NCI-H2081 (cell line): ENCODE measurements around the gene ENTPD6.
"Not testable (repeated sequence)": the region's sequence is repeated elsewhere in the genome, so short reads cannot be mapped to it uniquely, and the experiment has no call there.

Source experiments
- DNase-seq, 2 experiments: peaks; one replicate each; lab custom pipeline; 2025; lab: John Stamatoyannopoulos, UW

Gene ENTPD6

DNA sequence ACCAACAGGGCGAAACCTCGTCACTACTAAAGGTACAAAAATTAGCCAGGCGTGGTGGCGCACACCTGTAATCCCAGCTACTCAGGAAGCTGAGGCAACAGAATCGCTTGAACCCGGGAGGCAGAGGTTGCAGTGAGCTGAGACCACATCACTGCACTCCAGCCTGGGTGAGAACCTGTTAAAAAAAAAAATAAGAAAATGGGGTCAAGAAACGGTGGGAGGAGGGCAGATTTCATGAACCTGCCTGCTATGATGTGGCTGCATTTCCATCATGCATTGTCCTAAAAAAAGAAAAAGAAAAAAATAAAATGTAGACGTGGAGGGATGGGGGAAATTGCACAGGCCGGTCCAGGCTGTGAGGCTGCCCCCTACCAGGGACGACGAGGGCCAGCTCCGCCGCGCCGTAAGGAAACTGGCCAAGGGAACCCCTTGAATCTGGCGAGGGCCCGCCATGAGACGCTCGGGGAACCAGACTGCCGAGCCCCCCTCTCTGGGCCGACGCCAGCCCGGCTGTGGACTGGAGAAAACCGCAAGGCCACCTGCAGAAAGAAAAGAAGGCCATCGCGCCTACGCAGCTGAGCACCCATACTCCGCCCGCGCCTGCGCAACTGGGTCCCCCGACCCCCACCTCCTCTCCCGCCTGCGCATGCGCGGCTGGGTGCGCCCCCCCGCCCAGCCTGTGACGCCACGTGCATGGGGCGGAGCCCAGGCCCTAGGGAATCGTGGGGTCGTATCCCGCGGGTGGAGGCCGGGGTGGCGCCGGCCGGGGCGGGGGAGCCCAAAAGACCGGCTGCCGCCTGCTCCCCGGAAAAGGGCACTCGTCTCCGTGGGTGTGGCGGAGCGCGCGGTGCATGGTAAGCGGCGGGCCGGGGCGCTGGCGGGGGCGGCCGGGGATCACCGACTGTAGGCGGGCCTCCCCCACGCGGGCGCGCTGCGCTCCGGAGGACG lies at the start of gene ENTPD6:
Gene ENTPD6 (plus strand): TSS at position 699 of the 948 bp plus-strand sequence. CDS start 10,825 bp downstream, outside the sequence.
- DNase-seq: peak; percentile 88 to 89

DNA sequence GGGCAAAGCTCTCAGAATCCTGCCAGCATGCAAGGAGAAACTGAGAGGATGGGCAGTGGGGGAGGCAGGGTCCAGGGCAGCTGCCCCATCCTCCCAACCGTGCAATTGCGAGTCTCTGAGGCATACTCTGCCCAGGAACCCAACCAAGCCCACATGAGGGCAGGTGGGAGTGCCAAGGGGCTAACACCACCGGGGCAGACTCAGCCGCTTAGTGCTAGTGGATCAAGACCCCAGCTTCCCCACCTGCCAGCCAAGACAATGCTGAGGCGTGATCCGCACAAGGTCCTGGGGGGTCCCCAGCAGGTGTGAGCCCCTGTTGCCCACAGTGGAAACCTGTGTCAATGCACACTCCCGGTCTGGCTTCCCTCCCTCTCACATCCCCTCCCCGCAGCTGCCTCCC lies 48.5 kb upstream of the ENTPD6 start:
- DNase-seq: no peak

DNA sequence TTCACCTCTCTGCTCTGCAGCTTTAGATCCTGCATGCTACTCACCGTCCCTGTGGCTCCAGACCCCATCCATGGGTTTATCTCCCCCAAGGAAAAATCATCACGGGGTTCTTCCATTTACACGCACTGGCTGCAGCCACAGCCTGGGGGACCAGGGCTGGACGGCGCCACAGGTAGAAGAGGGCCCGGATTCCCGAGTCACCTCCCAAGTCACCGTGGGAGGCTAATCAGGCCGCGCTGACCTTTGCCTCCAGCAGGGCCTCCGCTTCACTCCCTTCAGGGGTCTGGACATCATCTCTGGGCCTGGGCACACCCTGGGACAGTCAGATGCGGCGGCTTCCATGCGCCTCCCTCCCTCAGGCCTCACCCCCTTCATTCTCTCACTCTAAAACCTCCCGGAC lies 47.8 kb upstream of the ENTPD6 start:
- DNase-seq: no peak

DNA sequence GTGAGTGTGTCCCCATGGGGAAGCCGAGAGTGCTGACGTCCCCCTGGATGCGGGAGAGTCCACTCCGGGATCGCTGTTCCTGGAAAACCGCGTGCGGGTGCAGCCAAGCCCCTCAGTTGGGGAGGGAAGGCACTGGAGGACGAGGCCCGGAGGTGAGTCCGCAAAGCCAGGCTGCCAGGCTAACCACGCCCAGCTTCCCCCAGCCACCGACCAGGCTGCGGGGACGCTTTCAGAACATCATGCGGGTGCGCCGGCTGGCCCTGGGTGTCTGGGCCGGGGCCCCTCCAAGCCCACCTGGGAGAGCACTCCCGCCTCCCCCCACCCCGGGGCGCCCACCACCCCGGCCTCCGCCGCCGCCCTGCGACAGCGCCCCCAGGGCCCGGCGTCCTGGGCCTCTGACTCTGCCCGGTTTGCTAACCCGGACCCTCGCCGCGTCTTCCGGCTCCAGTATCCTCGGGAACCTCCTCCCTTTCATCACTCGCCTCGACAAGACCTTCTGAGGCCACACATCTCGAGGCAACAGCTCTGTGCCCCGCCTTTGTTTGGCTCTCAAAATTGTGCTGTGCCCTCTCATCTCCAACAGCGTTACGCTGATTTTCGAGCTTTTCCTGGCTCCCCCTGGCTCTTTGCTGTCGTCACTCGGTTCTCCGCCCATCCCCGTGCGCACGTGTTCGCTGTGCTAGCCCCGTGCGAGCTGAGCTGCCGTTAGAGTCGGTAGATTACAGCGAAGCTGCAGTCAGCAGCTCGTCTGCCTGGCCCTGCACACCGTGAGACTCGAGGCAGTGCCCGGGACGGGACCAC lies 47.1 kb upstream of the ENTPD6 start:
- no peak for DNase-seq

DNA sequence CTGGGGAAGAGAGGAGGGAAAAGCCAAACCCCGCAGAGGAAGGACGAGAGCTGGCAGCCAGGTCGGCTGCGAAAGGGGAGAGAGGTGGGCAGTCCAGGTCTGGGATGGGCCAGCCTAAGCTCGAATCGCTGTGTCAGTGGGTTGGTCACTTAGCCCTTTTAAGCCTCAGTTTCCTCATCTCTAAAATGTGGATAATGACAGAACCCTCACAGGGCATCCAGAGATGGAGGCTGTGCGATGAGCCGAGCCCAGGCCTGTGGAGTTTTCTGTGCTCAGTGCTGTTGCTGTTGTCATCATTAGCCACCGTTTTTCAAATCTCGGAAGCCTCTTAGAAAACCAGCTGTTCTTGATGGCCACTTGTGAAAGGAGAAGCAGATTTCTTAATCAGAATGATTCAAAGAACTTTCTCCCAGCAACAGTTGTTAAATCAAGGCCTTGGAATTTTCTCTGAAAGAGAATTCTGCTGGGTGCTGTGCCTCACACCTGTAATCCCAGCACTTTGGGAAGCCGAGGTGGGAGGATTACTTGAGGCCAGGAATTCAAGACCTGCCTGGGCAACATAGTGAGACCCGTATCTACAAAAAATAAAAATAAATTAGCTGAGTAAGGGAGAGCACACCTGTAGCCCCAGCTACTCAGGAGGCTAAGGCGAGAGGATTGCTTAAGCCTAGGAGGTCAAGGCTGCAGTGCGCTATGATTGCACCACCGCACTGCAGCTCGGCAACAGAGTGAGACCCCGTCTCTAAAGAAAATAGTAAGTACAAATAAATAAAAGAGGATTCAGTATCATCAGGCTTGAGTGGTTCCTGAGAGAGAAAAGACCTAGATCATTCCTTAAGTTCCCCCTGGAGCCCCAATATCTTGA lies 46.3 kb upstream of the ENTPD6 start:
- DNase-seq: no peak

DNA sequence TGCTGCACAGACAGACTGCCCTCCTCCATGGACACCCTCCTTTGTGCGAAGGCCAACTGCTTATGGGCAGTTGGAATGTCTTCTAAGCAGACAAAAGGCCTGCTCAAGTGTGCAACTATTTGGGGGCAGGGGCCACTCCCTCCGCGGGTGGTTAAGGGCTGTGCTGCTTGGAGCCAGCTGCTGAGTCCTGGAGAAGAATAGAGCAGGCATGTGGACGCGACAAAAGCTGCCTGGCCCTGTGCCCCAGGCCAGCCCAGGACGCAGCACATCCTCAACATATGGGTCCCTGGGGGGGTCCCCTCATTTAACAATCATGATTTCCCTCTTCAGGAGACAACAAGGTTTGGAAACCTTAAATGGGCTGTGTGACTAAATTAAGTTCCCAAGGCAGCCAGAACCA lies 45.5 kb upstream of the ENTPD6 start:
- no peak for DNase-seq

DNA sequence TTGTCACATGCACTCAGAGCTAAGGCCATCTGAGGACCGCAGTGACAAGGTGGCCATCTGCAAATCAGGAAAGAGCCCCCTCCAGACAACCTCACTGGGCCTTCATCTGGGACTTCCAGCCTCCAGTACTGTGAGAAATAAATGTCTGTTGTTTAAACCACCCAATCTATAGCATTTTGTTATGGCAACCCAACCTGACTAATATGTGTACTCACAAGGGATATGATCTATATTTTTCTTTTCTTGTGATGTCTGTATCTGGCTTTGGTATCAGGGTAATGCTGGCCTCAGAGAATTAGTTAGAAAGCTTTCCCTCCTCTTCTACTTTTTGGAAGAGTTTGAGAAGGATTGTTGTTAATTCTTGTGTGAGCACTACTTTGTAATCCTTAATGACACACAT lies 37.5 kb upstream of the ENTPD6 start:
- DNase-seq: no peak

DNA sequence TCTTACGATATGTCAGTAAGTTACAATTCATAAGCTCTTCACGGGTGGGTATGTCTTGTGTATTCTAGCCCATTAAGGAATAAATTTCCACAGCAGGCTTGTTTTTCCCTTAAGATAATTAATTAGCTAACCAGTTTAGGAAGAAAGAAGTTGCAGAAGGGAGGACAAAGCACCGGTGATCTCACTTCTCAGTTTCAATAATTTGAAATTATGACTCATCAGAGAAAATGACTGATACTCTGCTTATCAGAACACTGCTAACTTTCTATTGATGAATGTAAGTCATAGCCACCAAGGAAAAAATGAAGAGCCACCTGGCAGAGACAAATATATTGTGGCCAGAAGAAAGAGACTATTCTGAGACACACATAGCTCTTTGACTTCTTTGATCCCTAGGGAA lies 35.0 kb upstream of the ENTPD6 start:
- no peak for DNase-seq

DNA sequence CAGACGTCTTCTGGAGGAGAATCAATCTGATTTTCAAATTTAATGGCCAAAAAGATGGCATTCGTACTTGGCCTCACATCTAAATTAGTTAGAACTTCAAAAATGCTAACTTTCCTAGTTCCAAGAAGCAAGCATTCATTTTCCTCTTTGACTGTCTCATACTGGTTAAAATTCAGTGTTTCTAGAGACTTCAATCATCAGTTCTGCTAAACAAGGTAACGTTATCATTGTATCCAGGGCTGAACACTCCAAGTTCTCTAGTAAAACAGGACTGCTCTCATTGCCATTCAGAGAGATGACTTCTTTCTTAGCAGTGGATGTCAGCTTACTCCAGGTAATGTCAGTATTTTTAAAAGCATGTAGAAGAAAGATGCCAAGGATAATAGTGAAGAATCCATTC lies 34.6 kb upstream of the ENTPD6 start:
- no peak for DNase-seq

DNA sequence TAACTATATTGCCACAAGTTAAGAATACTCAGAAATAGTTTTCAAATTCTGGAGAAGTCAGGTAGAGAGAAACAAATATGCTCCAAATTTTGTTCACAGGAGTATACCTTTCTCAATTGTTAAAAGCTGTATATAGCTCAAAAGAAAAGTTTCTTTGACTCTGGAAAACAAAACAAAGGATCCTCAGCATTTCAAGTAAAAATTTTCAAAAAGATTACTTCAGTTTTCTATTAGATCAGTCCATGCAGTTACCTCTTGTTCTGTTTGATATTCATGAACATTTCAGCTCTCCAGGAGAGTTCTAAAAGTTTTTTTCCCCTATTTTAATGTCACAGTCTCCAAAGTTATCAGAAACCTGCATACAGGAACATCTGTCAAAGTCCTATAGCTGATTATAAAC lies 30.4 kb upstream of the ENTPD6 start:
- DNase-seq: no peak

DNA sequence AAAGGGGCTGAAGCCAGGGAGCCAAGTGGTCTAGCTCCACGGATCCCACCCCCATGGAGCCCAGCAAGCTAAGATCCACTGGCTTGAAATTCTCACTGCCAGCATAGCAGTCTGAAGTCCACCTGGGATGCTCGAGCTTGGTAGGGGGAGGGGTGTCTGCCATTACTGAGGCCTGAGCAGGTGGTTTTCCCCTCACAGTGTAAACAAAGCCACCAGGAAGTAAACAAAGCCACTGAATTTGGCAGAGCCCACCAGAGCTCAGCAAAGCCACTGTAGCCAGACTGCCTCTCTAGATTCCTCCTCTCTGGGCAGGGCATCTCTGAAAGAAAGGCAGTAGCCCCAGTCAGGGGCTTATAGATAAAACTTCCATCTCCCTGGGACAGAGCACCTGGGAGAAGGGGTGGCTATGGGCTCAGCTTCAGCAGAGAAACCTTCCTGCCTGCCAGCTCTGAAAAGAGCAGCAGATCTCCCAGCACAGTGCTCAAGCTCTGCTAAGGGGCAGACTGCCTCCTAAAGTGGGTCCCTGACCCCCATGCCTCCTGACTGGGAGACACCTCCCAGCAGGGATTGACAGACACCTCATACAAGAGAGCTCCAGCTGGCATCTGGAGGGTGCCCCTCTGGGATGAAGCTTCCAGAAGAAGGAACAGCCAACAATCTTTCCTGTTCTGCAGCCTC lies 29.3 kb upstream of the ENTPD6 start:
- DNase-seq: peak in 1 of 2 experiments; percentile 52

DNA sequence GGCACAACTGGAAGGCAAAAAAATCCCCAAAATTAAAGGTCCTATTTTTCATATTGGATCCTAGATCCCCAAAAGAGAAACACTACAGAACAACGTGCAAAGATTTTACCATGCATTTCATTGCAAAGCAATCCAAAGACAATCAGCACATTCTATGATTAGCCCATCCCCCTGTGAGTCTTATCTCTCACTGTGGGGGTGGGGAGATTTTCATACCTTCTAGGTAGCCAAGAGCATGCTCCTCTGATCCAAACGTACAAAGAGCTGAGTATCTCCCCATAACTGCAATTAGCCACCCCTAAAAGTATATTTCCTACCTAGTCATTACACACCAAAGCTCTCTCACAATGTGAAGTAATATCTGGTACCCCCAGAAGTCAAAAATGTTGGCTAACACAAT lies 22.2 kb upstream of the ENTPD6 start:
- DNase-seq: no peak

DNA sequence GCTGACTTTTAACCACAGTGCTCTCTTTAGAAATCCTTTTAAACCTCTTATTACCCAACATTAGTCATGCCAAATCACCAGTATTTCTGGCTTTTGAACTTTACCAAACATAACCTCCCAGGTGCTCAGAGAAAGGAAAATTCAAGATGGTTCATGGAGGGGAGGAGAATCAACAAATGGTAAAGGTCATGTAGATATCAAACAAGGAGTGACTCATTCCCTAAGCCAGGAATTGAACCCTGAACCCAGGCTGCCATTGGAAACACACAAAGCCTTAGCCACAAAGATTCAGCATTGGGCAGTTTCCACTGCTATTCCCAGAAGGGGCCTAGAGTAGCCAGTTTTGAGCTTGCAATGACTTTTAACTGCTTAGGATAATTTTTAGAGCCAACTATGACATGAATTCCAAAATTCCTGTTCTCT lies 21.6 kb upstream of the ENTPD6 start:
- no peak for DNase-seq

DNA sequence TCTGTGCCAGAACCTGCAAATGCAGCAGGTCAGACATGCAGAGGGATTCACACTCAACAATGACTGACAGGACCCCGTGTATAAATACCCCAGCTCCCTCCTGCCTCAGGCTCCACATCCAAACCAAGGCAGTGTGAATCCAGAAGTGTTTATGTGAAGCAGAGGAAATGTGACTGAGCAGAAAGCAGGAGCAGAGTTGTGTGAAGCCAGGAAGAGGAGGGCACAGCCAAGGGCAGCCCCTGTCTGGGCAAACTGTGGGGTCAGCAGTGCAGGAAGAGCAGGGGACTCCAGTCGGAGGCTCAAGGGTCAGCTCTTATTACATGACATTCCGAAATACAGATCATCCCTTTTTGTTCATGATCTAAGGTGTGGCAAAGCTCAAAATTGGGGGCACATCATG lies 19.3 kb upstream of the ENTPD6 start:
- DNase-seq: no peak

DNA sequence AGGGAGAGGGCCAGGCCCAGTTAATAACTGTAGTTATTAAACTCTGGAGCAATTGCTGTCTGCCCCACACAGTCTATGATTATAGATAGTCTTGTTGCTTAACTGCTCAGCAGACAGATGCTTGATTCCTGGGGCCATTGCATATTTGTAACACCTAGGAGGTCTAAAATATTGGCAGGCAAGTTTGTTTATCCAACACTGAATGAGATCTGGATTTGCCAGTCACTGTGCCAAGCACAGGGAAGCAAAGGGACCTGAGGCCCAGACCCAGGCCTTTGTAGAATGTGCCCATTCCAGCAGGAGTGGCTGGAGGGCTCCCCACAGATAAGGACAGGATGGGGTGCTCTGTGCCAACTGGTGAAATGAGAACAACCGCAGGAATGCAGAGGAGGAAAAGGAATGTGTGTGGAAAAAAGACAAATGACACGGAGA lies 17.6 kb upstream of the ENTPD6 start:
- peak; percentile 27 to 82 for DNase-seq

DNA sequence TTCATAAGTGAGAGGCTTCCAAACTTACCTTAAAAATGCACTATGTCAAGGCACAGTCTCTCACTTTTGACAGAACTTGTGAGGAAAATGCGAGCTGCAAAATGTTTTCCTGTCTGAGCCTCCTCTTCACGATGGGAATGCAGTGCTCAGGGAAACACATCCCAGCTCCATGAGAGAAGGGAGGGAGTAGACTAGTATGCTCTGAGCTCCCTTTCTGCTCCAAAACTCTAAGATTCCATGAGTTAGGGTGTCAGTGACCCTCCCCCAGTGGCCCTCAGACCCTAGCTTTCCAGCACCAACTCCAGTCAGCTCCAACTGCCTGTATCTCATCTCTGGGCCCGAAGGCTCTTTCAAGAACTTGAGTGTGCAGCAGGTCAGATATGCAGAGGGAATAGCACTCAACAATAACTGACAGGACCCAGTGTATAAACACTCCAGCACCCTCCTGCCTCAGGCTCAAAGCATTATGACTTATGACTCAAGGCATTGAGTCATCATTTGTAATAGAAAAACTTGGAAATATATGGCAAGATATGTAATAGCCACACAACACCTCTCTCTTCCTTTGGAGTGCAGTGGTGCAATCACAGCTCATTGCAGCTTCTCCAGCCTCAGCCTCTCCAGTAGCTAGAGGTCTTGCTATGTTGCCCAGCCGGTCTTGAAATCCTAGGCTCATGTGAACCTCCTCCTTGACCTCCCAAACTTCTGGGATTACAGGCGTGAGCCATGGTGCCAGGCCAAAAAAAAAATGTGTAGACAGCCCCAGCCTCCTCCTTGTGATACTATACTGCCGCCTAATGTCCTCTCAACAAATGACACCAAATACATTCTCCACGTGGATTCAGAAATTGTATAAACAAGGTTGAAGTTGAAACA lies 16.7 kb upstream of the ENTPD6 start:
- peak; percentile 35 to 42 for DNase-seq

DNA sequence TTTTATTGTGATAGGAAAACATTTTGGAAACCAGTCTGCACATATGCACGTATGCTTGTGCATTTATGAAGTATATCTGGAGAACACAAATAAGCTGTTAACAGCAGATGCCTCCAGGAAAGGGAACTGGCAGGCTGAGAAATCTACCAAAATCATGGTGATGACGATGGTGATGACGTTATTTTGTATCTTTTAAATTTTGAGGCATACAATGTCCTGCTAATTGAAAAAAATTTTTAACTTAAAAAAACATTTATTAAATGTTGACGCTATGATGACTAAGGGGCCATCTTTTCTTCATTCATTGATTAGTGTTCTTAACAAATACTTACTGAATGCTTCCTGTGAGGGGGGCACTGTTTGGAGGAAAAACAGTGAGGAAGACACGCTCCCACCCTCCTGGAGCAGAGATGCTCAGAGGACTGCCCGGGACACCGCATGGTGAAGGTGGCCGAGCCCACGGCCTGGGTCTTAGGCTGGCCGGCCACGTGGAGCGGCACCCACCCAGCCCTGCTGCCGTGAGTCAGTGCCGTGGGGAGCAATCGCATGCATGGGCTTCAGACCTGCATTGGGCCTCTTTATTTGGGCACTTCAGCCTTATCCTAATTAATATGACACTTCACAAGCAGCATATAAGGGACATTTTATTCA lies 15.9 kb upstream of the ENTPD6 start:
- no peak for DNase-seq

DNA sequence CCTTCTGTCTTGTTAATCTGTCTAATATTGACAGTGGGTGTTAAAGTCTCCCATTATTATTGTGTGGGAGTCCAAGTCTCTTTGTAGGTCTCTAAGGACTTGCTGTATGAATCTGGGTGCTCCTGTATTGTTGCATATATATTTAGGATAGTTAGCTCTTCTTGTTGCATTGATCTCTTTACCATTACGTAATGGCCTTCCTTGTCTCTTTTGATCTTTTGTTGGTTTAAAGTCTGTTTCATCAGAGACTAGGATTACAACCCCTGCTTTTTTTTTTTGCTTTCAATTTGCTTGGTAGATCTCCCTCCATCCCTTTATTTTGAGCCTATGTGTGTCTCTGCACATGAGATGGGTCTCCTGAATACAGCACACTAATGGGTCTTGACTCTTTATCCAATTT lies 11.1 kb upstream of the ENTPD6 start:
- not testable (repeated sequence) for DNase-seq

DNA sequence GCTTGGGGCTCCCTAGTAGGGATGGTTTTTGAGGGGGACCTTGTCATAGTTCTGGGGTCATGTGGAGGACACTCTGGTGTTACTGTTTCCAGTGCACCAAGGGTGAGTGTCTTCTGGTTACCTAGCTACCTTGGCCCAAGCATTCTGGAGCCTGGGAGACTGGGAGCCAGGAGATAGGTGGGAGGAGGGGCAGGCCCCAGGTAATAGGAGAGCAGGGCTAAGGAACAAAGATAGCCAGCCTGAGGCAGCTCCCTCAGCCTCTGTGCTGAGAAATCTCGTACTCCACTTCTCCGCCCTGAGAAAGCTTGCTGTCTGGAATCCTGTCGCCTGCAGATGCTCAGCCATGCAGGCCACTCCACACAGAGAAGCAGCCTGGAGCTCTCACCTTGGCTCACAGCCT lies 8.3 kb upstream of the ENTPD6 start:
- DNase-seq: no peak

DNA sequence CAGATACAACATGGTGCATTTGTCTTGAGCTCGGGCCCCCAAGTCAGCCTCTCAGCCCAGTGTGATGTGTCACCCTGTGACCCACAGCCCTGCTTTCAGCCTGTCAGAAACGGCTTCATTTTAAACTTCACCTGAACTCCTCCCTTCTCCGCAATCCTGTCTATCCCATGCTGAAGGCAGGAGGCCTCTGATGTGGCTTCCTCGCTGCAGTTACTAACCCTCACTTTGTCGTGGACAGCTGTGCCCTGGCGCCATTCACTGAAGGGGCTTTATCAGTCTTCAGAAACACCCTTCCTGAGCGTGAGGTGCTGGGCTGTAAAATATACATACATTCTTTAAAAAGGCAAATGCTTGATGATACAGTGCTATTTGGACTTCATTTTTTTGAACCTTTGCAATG lies 7.9 kb upstream of the ENTPD6 start:
- DNase-seq: no peak
